ENCODE data around the gene AP4E1. TPM values are rescaled to one million over a fixed set of nuclear protein-coding genes. Genes with fewer than 3 reads are reported as not detected.

AP4E1 gene
- total RNA-seq, 1 experiment from 2014 or later = 10.1 TPM

- Histone ChIP-seq H2AFZ (ENCODE audit: low read depth, low read length, poor library complexity, severe bottlenecking) (no peak overlapping the region), H3K9me3 (ENCODE audit: control insufficient read depth in 1 of 2, insufficient read depth in 1 of 2, low read depth in 1 of 2, low read length in 2 of 2) (no peaks in the 10 kb centered on the region), H3K9me2 (ENCODE audit: insufficient read depth) (no peaks in the 10 kb centered on the region), H3K4me3 (replicated peaks in 1 of 2; ENCODE audit: low read depth in 1 of 2, low read length in 2 of 2) (no peak overlapping the region), H4K20me1 (ENCODE audit: insufficient read depth) (no peaks in the 10 kb centered on the region), H3K4me2 (ENCODE audit: low read length) (peak overlapping the region; percentile 51; the same call in 1 of the 2 replicates), H3K79me2 (ENCODE audit: insufficient read depth, low read length) (no peaks in the 10 kb centered on the region), H3K9ac (ENCODE audit: low read length) (no peak overlapping the region), H3K4me1 (ENCODE audit: control insufficient read depth in 1 of 2, insufficient read depth in 2 of 2, low read length in 2 of 2) (peaks cover 6 to 28% of the 10 kb centered on the region in 2 experiments; a peak in 3 of 4 replicates), H3K36me3 (ENCODE audit: control insufficient read depth in 1 of 2, insufficient read depth in 2 of 2, low read length in 2 of 2) (no peaks in the 10 kb centered on the region), H3K27me3 (ENCODE audit: insufficient read depth, low read length) (no peaks in the 10 kb centered on the region), H3K27ac (ENCODE audit: low read depth, low read length) (no peak overlapping the region)
- RAD21 ChIA-PET (ENCODE audit: low non-redundant PET in 1 of 2, low total read pairs in 2 of 2, uncharacterized antibody in 2 of 2, unreplicated experiment in 2 of 2) = interaction anchor here in 1 of 2 experiments (0.7 kb wide), 1 partner anchor 200 kb away, joined by 3 read pairs; a partner anchor contains a TSS
- TF ChIP-seq JUND (IDR thresholded peaks at IDR 0.05) = no peak
- TF ChIP-seq CBX3 (IDR thresholded peaks at IDR 0.05; ENCODE audit: low read depth) = no peak
- TF ChIP-seq YY1 (IDR thresholded peaks at IDR 0.05; ENCODE audit: extremely low read depth, insufficient replicate concordance, low read depth, low read length) = no peak
- no peak for TF ChIP-seq POLR2AphosphoS5 (IDR thresholded peaks at IDR 0.05; ENCODE audit: low read depth, low read length)
- no peak for TF ChIP-seq SRF (IDR thresholded peaks at IDR 0.05; ENCODE audit: low read depth)
- TF ChIP-seq ZFX (IDR thresholded peaks at IDR 0.05) = no peak
- peak; percentile 19; the same call in 1 of the 2 replicates for ATAC-seq
- POLR2A ChIA-PET = no interaction called here
- CTCF ChIA-PET = interaction anchor here (1.5 kb wide), 1 partner anchor 264 kb away, joined by 4 read pairs; no protein-coding TSS in a partner anchor
- no TSS peak for BruUV-seq (replicated peaks)
- intact Hi-C loops (cut with micrococcal nuclease) = no loop called here
- DNase-seq (ENCODE audit: low read depth, low spot score) = no peak
Observed at GRCh38 chr15:50886139-50886467, 22.4 kb upstream of the AP4E1 start.

GRCh38 chr15:50886611-50887345, 21.7 kb upstream of the AP4E1 start:
- Histone ChIP-seq H3K9ac (ENCODE audit: low read length) (no peak overlapping the region), H3K79me2 (ENCODE audit: insufficient read depth, low read length) (no peaks in the 10 kb centered on the region), H3K4me1 (ENCODE audit: control insufficient read depth in 1 of 2, insufficient read depth in 2 of 2, low read length in 2 of 2) (peaks cover 6 to 28% of the 10 kb centered on the region in 2 experiments; a peak in 3 of 4 replicates), H2AFZ (ENCODE audit: low read depth, low read length, poor library complexity, severe bottlenecking) (no peak overlapping the region), H3K9me2 (ENCODE audit: insufficient read depth) (no peaks in the 10 kb centered on the region), H3K27me3 (ENCODE audit: insufficient read depth, low read length) (no peaks in the 10 kb centered on the region), H3K27ac (ENCODE audit: low read depth, low read length) (no peak overlapping the region), H3K36me3 (ENCODE audit: control insufficient read depth in 1 of 2, insufficient read depth in 2 of 2, low read length in 2 of 2) (no peaks in the 10 kb centered on the region), H3K4me3 (replicated peaks in 1 of 2; ENCODE audit: low read depth in 1 of 2, low read length in 2 of 2) (no peak overlapping the region), H3K9me3 (ENCODE audit: control insufficient read depth in 1 of 2, insufficient read depth in 1 of 2, low read depth in 1 of 2, low read length in 2 of 2) (no peaks in the 10 kb centered on the region), H4K20me1 (ENCODE audit: insufficient read depth) (no peaks in the 10 kb centered on the region), H3K4me2 (ENCODE audit: low read length) (no peak overlapping the region)
- ChIA-PET RAD21 (ENCODE audit: low non-redundant PET in 1 of 2, low total read pairs in 2 of 2, uncharacterized antibody in 2 of 2, unreplicated experiment in 2 of 2) (interaction anchor here in 1 of 2 experiments (0.7 kb wide), 1 partner anchor 201 kb away, joined by 3 read pairs; a partner anchor contains a TSS), CTCF (interaction anchor here (1.3 to 1.5 kb wide), 2 partner anchors 8 to 264 kb away, joined by 3 to 4 read pairs; no protein-coding TSS in a partner anchor), POLR2A (no interaction called here)
- BruUV-seq (replicated peaks) = no TSS peak
- intact Hi-C loops (cut with micrococcal nuclease) = no loop called here
- no peak for ATAC-seq
- DNase-seq (ENCODE audit: low read depth, low spot score) = no peak
- TF ChIP-seq JUND (IDR thresholded peaks at IDR 0.05) = no peak
- TF ChIP-seq ZBTB33 (IDR thresholded peaks at IDR 0.05; ENCODE audit: extremely low read depth, insufficient replicate concordance, low read length) = no peak
- no peak for TF ChIP-seq FOSL1 (IDR thresholded peaks at IDR 0.05; ENCODE audit: low read depth)
- no peak for TF ChIP-seq ELF1 (IDR thresholded peaks at IDR 0.05; ENCODE audit: borderline replicate concordance, low read depth)
- TF ChIP-seq ZFX (IDR thresholded peaks at IDR 0.05) = no peak
- no peak for TF ChIP-seq SRF (IDR thresholded peaks at IDR 0.05; ENCODE audit: low read depth)
- TF ChIP-seq ATF3 (IDR thresholded peaks at IDR 0.05) = no peak
- TF ChIP-seq CTCF (IDR thresholded peaks at IDR 0.05 in 2 of 3, conservative IDR thresholded peaks at IDR 0.05 in 1 of 3; ENCODE audit: borderline replicate concordance in 1 of 3, insufficient read depth in 1 of 3, low read depth in 2 of 3, low read length in 2 of 3) = no peak
- no peak for TF ChIP-seq YY1 (IDR thresholded peaks at IDR 0.05; ENCODE audit: extremely low read depth, insufficient replicate concordance, low read depth, low read length)
- TF ChIP-seq POLR2AphosphoS5 (IDR thresholded peaks at IDR 0.05; ENCODE audit: low read depth, low read length) = no peak
- TF ChIP-seq ZNF274 (IDR thresholded peaks at IDR 0.05; ENCODE audit: low read depth, low read length) = no peak
- no peak for TF ChIP-seq EGR1 (IDR thresholded peaks at IDR 0.05; ENCODE audit: low read depth)
- TF ChIP-seq SIN3A (IDR thresholded peaks at IDR 0.05; ENCODE audit: low read depth) = no peak
- no peak for TF ChIP-seq MAX (IDR thresholded peaks at IDR 0.05)
